GM10266 (cell line): ENCODE measurements around the gene CCNY.

Experiments
- DNase-seq: peaks from one replicate; pipeline ENCODE4 v3.0.0; 2012; ENCODE audit errors: extremely low spot score
- CTCF ChIP-seq: IDR thresholded peaks from 2 replicates; pipeline ENCODE4 v1.5.1; 2012; ENCODE audit warnings: mild to moderate bottlenecking, low read depth; ENCODE audit not compliant: control insufficient read depth, insufficient read depth; ENCODE audit errors: missing control alignments

CCNY gene

GRCh38 chr10:35368485-35369048 lies 32.3 kb downstream of the CCNY start:
- no peak for TF ChIP-seq CTCF
- DNase-seq, result no peak

GRCh38 chr10:35369049-35369611 lies 32.8 kb downstream of the CCNY start:
- DNase-seq, result no peak
- no peak for TF ChIP-seq CTCF

GRCh38 chr10:35371731-35372130 lies 35.4 kb downstream of the CCNY start:
- DNase-seq, result no peak
- no peak for TF ChIP-seq CTCF

GRCh38 chr10:35372329-35372728 lies 36.0 kb downstream of the CCNY start:
- no peak for TF ChIP-seq CTCF
- DNase-seq, result no peak

GRCh38 chr10:35375091-35375765 lies 38.9 kb downstream of the CCNY start:
- TF ChIP-seq CTCF, result no peak
- DNase-seq, result no peak

GRCh38 chr10:35377050-35377728 lies 40.9 kb downstream of the CCNY start:
- no peak for DNase-seq
- TF ChIP-seq CTCF, result no peak
